HepG2 (cell line): ENCODE results near the gene LIN28B. TPM values are rescaled to one million over a fixed set of nuclear protein-coding genes. Genes with fewer than 3 reads are reported as not detected.

Source experiments
- BHLHE40 ChIP-seq: IDR thresholded peaks from 2 replicates; pipeline ENCODE4 v1.6.1; 2011; ENCODE audit warnings: low read length, improper control_type of control experiment
- CERS6 ChIP-seq: sonication (generic); formaldehyde crosslinking; IDR thresholded peaks from 2 replicates; pipeline ENCODE4 v1.5.0; 2020; ENCODE audit warnings: missing genetic modification reagents
- DZIP1 ChIP-seq: sonication (generic); formaldehyde crosslinking; IDR thresholded peaks from 2 replicates; pipeline ENCODE4 v1.5.0; 2020; ENCODE audit warnings: mild to moderate bottlenecking, missing genetic modification reagents
- SMARCE1 ChIP-seq: fragments of 450-650 bp; IDR thresholded peaks from 2 replicates; pipeline ENCODE4 v1.6.1; 2017; ENCODE audit warnings: borderline replicate concordance
- ZBTB49 ChIP-seq: sonication (generic); formaldehyde crosslinking; IDR thresholded peaks from 2 replicates; pipeline ENCODE4 v1.4.0; 2020; ENCODE audit warnings: missing genetic modification reagents, borderline replicate concordance
- ZEB1 ChIP-seq: IDR thresholded peaks from 2 replicates; pipeline ENCODE4 v1.6.1; 2012; ENCODE audit warnings: mild to moderate bottlenecking, low read depth, inconsistent platforms; ENCODE audit not compliant: insufficient replicate concordance
- ZFP62 ChIP-seq: sonication (generic); formaldehyde crosslinking; IDR thresholded peaks from 2 replicates; pipeline ENCODE4 v1.4.0; 2020; ENCODE audit warnings: missing genetic modification reagents
- ZNF441 ChIP-seq: sonication (generic); formaldehyde crosslinking; IDR thresholded peaks from 2 replicates; pipeline ENCODE4 v1.7.0; 2021; ENCODE audit warnings: missing genetic modification reagents, borderline replicate concordance
- ZNF646 ChIP-seq: sonication (generic); formaldehyde crosslinking; IDR thresholded peaks from 2 replicates; pipeline ENCODE4 v1.9.0; 2021; ENCODE audit warnings: mild to moderate bottlenecking, missing genetic modification reagents
- ZNF660 ChIP-seq: sonication (generic); formaldehyde crosslinking; IDR thresholded peaks from 2 replicates; pipeline ENCODE4 v1.5.1; 2020; ENCODE audit warnings: mild to moderate bottlenecking, low read depth, missing genetic modification reagents, borderline replicate concordance
- ZNF724P ChIP-seq: sonication (generic); formaldehyde crosslinking; IDR thresholded peaks from 2 replicates; pipeline ENCODE4 v1.8.0; 2022; ENCODE audit warnings: missing genetic modification reagents, borderline replicate concordance
- ZNF761 ChIP-seq: sonication (generic); formaldehyde crosslinking; conservative IDR thresholded peaks from 2 replicates; pipeline ENCODE4 v1.4.0; 2020; ENCODE audit warnings: mild to moderate bottlenecking, missing genetic modification reagents
- ZNF776 ChIP-seq: sonication (generic); formaldehyde crosslinking; IDR thresholded peaks from 2 replicates; pipeline ENCODE4 v1.4.0; 2020; ENCODE audit warnings: mild to moderate bottlenecking, missing genetic modification reagents
- polyA plus RNA-seq, 8 experiments: library from polyadenylated mRNA; depleted of rRNA in 3 of 8; stranded (reverse) in 7 of 8; unstranded in 1 of 8; fragments of >200 nt; fragmentation: Illumina TruSeq in 4 of 8; extraction: Trizol in 4 of 8; gene quantifications; 2 replicates each; pipeline versions ENCODE4 v1.2.1 to v1.2.3, GENCODE V29; 2011 to 2016; ENCODE audit warnings: low read depth in 4 of 8, missing spikeins in 1 of 8, mixed read lengths in 1 of 8; ENCODE audit not compliant: insufficient read depth in 1 of 8
- total RNA-seq, 5 experiments: library from RNA; depleted of rRNA; stranded (reverse); fragments of >200 nt; fragmentation: Illumina TruSeq; extraction: Trizol; gene quantifications; 2 replicates each; pipeline ENCODE4 v1.2.3, GENCODE V29; 2016; ENCODE audit warnings: low read depth in 1 of 5

LIN28B gene
- total and polyA plus RNA-seq, 2 of the 13 experiments (the other 11 are each of a cell fraction or from before 2014, with no cell fraction given): 14.5 to 56.8 TPM

DNA sequence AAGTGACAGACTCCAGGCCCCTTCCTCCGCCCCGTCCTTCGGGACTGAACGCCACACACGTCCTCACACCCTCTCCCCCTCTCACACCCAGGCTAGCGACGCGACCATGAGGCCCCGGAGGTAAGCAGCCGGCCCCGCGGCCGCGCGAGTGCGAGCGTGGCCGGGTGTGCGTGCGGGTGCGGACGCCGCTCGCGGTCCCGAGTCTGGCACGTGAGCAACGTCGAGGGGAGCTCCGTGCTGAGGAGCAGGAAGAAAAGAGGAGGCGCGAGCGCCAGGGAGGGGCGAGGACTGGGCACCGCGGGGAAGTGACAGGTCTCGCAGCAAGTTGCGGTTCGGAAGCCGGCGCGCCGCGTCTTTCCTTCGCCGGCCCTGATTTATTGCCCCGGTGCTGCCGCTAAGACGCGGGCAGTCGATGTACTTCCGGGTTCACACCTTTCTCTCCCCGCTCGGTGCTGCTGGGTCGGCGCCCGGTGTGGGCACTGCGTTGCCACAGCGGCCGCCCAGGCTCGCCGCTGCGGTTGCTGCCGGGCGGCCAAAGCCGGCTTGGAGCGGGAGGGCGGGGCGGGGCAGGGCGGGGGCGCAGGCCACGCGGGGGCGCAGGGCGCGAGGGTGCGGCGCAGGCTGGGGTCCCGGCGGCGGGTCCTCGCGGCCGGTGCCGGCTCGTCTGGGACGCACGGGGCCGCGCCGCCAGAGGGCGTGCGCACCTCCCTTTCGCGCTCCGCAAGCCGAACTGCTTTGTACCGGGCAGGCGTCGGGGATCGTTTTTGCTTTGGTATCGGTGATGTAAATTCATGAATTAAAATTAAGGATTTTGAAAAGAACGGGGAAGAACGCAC is 15.8 kb upstream of the LIN28B start (continued):
- no peak; the same call in 1 of the 2 replicates for TF ChIP-seq ZNF646 (CRISPR knock-in tag)
- TF ChIP-seq ZNF441 (CRISPR knock-in tag): 0 out of 2 replicates have a peak, but pooled peaks have one; percentile 25
- TF ChIP-seq ZFP62 (CRISPR knock-in tag): no peak
- TF ChIP-seq ZNF761 (CRISPR knock-in tag): peak; percentile 62; the same call in 1 of the 2 replicates
- peak; percentile 69; the same call in 1 of the 2 replicates for TF ChIP-seq CERS6 (CRISPR knock-in tag)
- TF ChIP-seq BHLHE40: peak; percentile 88
- TF ChIP-seq ZBTB49 (CRISPR knock-in tag): no peak
- TF ChIP-seq DZIP1 (CRISPR knock-in tag): peak; percentile 85; the same call in 1 of the 2 replicates
- no peak for TF ChIP-seq ZEB1
- TF ChIP-seq ZNF660 (CRISPR knock-in tag): no peak
- no peak for TF ChIP-seq SMARCE1
- peak; percentile 77; the same call in 1 of the 2 replicates for TF ChIP-seq ZNF724P (CRISPR knock-in tag)
- TF ChIP-seq ZNF776 (CRISPR knock-in tag): no peak
